HepG2 (cell line): ENCODE measurements around the gene ARHGDIA. TPM values are rescaled to one million over a fixed set of nuclear protein-coding genes. Genes with fewer than 3 reads are reported as not detected.

Source experiments
- EZH2 ChIP-seq: conservative IDR thresholded peaks from 2 replicates; pipeline ENCODE4 v1.6.1; 2012; ENCODE audit warnings: mild to moderate bottlenecking, low read depth, low read length, moderate library complexity
- KAT2B ChIP-seq: fragments of 150-350 bp; IDR thresholded peaks from 2 replicates; pipeline ENCODE4 v1.6.1; 2014; ENCODE audit warnings: low read depth, low read length, borderline replicate concordance
- NFIC ChIP-seq: IDR thresholded peaks from 2 replicates; pipeline ENCODE4 v1.6.1; 2012; ENCODE audit warnings: mild to moderate bottlenecking, low read length, inconsistent platforms
- NR3C1 ChIP-seq: sonication (generic); formaldehyde crosslinking; IDR thresholded peaks from 2 replicates; pipeline ENCODE4 v1.4.0; 2020; ENCODE audit warnings: missing genetic modification reagents
- ZNF550 ChIP-seq: sonication (generic); formaldehyde crosslinking; IDR thresholded peaks from 2 replicates; pipeline ENCODE4 v1.4.0; 2020; ENCODE audit warnings: mild to moderate bottlenecking, missing genetic modification reagents, borderline replicate concordance
- ZNF570 ChIP-seq: sonication (generic); formaldehyde crosslinking; IDR thresholded peaks from 2 replicates; pipeline ENCODE4 v1.4.0; 2020; ENCODE audit warnings: mild to moderate bottlenecking, missing genetic modification reagents, borderline replicate concordance
- ZNF776 ChIP-seq: sonication (generic); formaldehyde crosslinking; IDR thresholded peaks from 2 replicates; pipeline ENCODE4 v1.4.0; 2020; ENCODE audit warnings: mild to moderate bottlenecking, missing genetic modification reagents
- ZSCAN12 ChIP-seq: sonication (generic); formaldehyde crosslinking; IDR thresholded peaks from 2 replicates; pipeline ENCODE4 v1.9.0; 2021; ENCODE audit warnings: mild to moderate bottlenecking, missing genetic modification reagents
- polyA plus RNA-seq, 8 experiments: library from polyadenylated mRNA; depleted of rRNA in 3 of 8; stranded (reverse) in 7 of 8; unstranded in 1 of 8; fragments of >200 nt; fragmentation: Illumina TruSeq in 4 of 8; extraction: Trizol in 4 of 8; gene quantifications; 2 replicates each; pipeline versions ENCODE4 v1.2.1 to v1.2.3, GENCODE V29; 2011 to 2016; ENCODE audit warnings: low read depth in 4 of 8, missing spikeins in 1 of 8, mixed read lengths in 1 of 8; ENCODE audit not compliant: insufficient read depth in 1 of 8
- total RNA-seq, 5 experiments: library from RNA; depleted of rRNA; stranded (reverse); fragments of >200 nt; fragmentation: Illumina TruSeq; extraction: Trizol; gene quantifications; 2 replicates each; pipeline ENCODE4 v1.2.3, GENCODE V29; 2016; ENCODE audit warnings: low read depth in 1 of 5
- TF ChIP-seq, protein P1 (sequence below): sonication (generic); formaldehyde crosslinking; IDR thresholded peaks from 2 replicates; pipeline ENCODE4 v1.5.0; 2020; ENCODE audit warnings: mild to moderate bottlenecking, missing genetic modification reagents
- TF ChIP-seq, protein P2 (sequence below): sonication (generic); formaldehyde crosslinking; IDR thresholded peaks from 2 replicates; pipeline ENCODE4 v1.5.1; 2020; ENCODE audit warnings: missing genetic modification reagents, mild to moderate bottlenecking, borderline replicate concordance
- TF ChIP-seq, protein P3 (sequence below): sonication (generic); formaldehyde crosslinking; IDR thresholded peaks from 2 replicates; pipeline ENCODE4 v1.4.0; 2020; ENCODE audit warnings: mild to moderate bottlenecking, missing genetic modification reagents, borderline replicate concordance
- TF ChIP-seq, protein P4 (sequence below): sonication (generic); formaldehyde crosslinking; IDR thresholded peaks from 2 replicates; pipeline ENCODE4 v1.5.0; 2020; ENCODE audit warnings: missing genetic modification reagents, mild to moderate bottlenecking, borderline replicate concordance
- TF ChIP-seq, protein P5 (sequence below): sonication (generic); formaldehyde crosslinking; IDR thresholded peaks from 2 replicates; pipeline ENCODE4 v1.5.1; 2020; ENCODE audit warnings: mild to moderate bottlenecking, missing genetic modification reagents, borderline replicate concordance

The ARHGDIA gene
- total and polyA plus RNA-seq, 2 of the 13 experiments (the other 11 are each of a cell fraction or from before 2014, with no cell fraction given), result 40.0 to 64.0 TPM

DNA sequence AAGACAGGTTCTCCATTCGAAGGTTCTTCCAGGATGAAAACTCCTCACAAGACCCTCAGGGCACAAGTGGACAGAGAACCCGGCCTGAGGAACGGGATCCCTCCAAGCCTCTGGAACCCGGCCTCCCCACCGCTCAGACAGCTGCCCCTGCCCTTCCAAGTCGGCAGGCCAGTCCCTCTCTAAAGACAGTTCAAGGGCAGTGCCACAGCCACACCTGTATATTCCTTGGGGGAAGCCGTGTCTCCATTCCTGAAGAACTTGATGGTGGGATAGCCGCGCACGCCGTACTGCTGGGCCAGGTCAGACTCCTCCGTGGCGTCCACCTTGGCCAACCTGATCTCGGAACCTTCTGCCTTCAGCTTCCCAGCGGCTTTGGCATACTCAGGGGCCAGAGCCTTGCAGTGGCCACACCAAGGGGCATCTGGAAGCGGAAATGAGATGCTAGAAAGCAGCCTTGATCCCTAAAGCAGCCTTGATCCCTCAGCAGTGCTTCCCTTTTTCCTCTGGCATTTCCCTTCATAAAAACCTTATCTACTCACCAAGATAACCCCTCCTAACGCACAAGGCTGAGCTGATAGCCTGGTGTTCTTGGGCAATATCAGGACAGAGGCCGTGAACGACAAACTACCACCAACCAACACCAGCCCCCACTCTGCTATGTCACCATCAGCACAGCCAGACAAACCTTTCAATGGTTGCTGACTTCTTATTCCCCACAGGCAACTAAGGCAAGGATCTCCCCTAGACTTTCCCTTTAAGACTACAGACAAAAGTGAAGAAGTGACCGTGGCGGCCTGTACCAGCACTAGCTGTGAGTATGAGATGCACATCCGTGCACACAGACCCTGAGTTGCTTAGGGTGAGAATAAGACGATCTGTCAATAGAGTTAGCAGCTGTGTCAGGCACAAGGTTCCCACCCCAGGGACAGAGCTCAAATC is 11.9 kb downstream of the ARHGDIA start (continued):
- TF ChIP-seq ZNF550 (no peak), ZSCAN12 (no peak), NFIC (no peak), KAT2B (no peak), NR3C1 (CRISPR knock-in tag) (no peak), EZH2 (no peak), ZNF776 (CRISPR knock-in tag) (peak; percentile 65; the same call in 1 of the 2 replicates), ZNF570 (no peak)
- TF ChIP-seq, protein P1, sequence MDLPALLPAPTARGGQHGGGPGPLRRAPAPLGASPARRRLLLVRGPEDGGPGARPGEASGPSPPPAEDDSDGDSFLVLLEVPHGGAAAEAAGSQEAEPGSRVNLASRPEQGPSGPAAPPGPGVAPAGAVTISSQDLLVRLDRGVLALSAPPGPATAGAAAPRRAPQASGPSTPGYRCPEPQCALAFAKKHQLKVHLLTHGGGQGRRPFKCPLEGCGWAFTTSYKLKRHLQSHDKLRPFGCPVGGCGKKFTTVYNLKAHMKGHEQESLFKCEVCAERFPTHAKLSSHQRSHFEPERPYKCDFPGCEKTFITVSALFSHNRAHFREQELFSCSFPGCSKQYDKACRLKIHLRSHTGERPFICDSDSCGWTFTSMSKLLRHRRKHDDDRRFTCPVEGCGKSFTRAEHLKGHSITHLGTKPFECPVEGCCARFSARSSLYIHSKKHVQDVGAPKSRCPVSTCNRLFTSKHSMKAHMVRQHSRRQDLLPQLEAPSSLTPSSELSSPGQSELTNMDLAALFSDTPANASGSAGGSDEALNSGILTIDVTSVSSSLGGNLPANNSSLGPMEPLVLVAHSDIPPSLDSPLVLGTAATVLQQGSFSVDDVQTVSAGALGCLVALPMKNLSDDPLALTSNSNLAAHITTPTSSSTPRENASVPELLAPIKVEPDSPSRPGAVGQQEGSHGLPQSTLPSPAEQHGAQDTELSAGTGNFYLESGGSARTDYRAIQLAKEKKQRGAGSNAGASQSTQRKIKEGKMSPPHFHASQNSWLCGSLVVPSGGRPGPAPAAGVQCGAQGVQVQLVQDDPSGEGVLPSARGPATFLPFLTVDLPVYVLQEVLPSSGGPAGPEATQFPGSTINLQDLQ (CRISPR knock-in tag), result no peak
- TF ChIP-seq, protein P2, sequence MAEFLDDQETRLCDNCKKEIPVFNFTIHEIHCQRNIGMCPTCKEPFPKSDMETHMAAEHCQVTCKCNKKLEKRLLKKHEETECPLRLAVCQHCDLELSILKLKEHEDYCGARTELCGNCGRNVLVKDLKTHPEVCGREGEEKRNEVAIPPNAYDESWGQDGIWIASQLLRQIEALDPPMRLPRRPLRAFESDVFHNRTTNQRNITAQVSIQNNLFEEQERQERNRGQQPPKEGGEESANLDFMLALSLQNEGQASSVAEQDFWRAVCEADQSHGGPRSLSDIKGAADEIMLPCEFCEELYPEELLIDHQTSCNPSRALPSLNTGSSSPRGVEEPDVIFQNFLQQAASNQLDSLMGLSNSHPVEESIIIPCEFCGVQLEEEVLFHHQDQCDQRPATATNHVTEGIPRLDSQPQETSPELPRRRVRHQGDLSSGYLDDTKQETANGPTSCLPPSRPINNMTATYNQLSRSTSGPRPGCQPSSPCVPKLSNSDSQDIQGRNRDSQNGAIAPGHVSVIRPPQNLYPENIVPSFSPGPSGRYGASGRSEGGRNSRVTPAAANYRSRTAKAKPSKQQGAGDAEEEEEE (CRISPR knock-in tag), result 0 out of 2 replicates have a peak, but pooled peaks have one; percentile 90
- TF ChIP-seq, protein P3, sequence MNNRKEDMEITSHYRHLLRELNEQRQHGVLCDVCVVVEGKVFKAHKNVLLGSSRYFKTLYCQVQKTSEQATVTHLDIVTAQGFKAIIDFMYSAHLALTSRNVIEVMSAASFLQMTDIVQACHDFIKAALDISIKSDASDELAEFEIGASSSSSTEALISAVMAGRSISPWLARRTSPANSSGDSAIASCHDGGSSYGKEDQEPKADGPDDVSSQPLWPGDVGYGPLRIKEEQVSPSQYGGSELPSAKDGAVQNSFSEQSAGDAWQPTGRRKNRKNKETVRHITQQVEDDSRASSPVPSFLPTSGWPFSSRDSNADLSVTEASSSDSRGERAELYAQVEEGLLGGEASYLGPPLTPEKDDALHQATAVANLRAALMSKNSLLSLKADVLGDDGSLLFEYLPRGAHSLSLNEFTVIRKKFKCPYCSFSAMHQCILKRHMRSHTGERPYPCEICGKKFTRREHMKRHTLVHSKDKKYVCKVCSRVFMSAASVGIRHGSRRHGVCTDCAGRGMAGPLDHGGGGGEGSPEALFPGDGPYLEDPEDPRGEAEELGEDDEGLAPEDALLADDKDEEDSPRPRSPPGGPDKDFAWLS (CRISPR knock-in tag), result no peak
- TF ChIP-seq, protein P4, sequence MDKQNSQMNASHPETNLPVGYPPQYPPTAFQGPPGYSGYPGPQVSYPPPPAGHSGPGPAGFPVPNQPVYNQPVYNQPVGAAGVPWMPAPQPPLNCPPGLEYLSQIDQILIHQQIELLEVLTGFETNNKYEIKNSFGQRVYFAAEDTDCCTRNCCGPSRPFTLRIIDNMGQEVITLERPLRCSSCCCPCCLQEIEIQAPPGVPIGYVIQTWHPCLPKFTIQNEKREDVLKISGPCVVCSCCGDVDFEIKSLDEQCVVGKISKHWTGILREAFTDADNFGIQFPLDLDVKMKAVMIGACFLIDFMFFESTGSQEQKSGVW (CRISPR knock-in tag), result no peak
- TF ChIP-seq, protein P5, sequence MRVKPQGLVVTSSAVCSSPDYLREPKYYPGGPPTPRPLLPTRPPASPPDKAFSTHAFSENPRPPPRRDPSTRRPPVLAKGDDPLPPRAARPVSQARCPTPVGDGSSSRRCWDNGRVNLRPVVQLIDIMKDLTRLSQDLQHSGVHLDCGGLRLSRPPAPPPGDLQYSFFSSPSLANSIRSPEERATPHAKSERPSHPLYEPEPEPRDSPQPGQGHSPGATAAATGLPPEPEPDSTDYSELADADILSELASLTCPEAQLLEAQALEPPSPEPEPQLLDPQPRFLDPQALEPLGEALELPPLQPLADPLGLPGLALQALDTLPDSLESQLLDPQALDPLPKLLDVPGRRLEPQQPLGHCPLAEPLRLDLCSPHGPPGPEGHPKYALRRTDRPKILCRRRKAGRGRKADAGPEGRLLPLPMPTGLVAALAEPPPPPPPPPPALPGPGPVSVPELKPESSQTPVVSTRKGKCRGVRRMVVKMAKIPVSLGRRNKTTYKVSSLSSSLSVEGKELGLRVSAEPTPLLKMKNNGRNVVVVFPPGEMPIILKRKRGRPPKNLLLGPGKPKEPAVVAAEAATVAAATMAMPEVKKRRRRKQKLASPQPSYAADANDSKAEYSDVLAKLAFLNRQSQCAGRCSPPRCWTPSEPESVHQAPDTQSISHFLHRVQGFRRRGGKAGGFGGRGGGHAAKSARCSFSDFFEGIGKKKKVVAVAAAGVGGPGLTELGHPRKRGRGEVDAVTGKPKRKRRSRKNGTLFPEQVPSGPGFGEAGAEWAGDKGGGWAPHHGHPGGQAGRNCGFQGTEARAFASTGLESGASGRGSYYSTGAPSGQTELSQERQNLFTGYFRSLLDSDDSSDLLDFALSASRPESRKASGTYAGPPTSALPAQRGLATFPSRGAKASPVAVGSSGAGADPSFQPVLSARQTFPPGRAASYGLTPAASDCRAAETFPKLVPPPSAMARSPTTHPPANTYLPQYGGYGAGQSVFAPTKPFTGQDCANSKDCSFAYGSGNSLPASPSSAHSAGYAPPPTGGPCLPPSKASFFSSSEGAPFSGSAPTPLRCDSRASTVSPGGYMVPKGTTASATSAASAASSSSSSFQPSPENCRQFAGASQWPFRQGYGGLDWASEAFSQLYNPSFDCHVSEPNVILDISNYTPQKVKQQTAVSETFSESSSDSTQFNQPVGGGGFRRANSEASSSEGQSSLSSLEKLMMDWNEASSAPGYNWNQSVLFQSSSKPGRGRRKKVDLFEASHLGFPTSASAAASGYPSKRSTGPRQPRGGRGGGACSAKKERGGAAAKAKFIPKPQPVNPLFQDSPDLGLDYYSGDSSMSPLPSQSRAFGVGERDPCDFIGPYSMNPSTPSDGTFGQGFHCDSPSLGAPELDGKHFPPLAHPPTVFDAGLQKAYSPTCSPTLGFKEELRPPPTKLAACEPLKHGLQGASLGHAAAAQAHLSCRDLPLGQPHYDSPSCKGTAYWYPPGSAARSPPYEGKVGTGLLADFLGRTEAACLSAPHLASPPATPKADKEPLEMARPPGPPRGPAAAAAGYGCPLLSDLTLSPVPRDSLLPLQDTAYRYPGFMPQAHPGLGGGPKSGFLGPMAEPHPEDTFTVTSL (CRISPR knock-in tag), result 0 out of 2 replicates have a peak, but pooled peaks have one; percentile 9
